Liver (tissue), 9 donors: ENCODE measurements around the gene INPP5B. TPM values are rescaled to one million over a fixed set of nuclear protein-coding genes. Genes with fewer than 3 reads are reported as not detected.
"Not testable (repeated sequence)": the region's sequence is repeated elsewhere in the genome, so short reads cannot be mapped to it uniquely, and the experiment has no call there.

Experiments
- DNase-seq: peaks from one replicate; pipeline ENCODE4 v3.0.0-alpha.2; 2017; ENCODE audit warnings: low spot score
- H3K27ac ChIP-seq, 2 donors: one replicate each; pipeline ENCODE4 v1.7.0; 2013; ENCODE audit warnings: inconsistent platforms in 2 of 2, low read length in 2 of 2, control low read depth in 1 of 2, low read depth in 1 of 2, mild to moderate bottlenecking in 1 of 2
- H3K27me3 ChIP-seq, 4 donors: one replicate each; pipeline versions ENCODE4 v1.6.1 to v1.7.0; 2013; ENCODE audit warnings: low read length in 3 of 4, inconsistent platforms in 1 of 4, mild to moderate bottlenecking in 1 of 4, moderate library complexity in 1 of 4; ENCODE audit not compliant: control insufficient read depth in 4 of 4, insufficient read depth in 4 of 4
- H3K36me3 ChIP-seq, 4 donors: one replicate each; pipeline versions ENCODE4 v1.6.1 to v1.7.0; 2013; ENCODE audit warnings: low read length in 3 of 4, mild to moderate bottlenecking in 3 of 4, low read depth in 1 of 4, moderate library complexity in 1 of 4; ENCODE audit not compliant: control insufficient read depth in 4 of 4, insufficient read depth in 3 of 4
- H3K4me1 ChIP-seq, 4 donors: one replicate each; pipeline versions ENCODE4 v1.6.1 to v1.7.0; 2013; ENCODE audit warnings: low read length in 3 of 4, mild to moderate bottlenecking in 3 of 4, moderate library complexity in 1 of 4; ENCODE audit not compliant: control insufficient read depth in 4 of 4, insufficient read depth in 4 of 4
- H3K4me3 ChIP-seq, 3 donors: one replicate each; pipeline versions ENCODE4 v1.6.1 to v1.7.0; 2013; ENCODE audit warnings: low read length in 3 of 3, control low read depth in 1 of 3, low read depth in 1 of 3, mild to moderate bottlenecking in 1 of 3
- H3K9ac ChIP-seq, 2 donors: one replicate each; pipeline ENCODE4 v1.7.0; 2013; ENCODE audit warnings: low read length in 2 of 2, mild to moderate bottlenecking in 2 of 2, moderate library complexity in 2 of 2, control low read depth in 1 of 2, low read depth in 1 of 2
- H3K9me3 ChIP-seq, 4 donors: one replicate each; pipeline versions ENCODE4 v1.6.1 to v1.7.0; 2013; ENCODE audit warnings: low read length in 3 of 4; ENCODE audit not compliant: control insufficient read depth in 4 of 4
- EGR1 ChIP-seq, 2 donors: IDR thresholded peaks; 2 replicates each; pipeline ENCODE4 v1.6.1; 2016 to 2018; ENCODE audit warnings: antibody characterized with exemption in 2 of 2, low read depth in 2 of 2
- FOXA1 ChIP-seq: IDR thresholded peaks from 2 replicates; pipeline ENCODE4 v1.6.1; 2016; ENCODE audit warnings: antibody characterized with exemption
- FOXA2 ChIP-seq: IDR thresholded peaks from 2 replicates; pipeline ENCODE4 v1.6.1; 2016; ENCODE audit warnings: antibody characterized with exemption
- GABPA ChIP-seq, 2 donors: IDR thresholded peaks in 1 of 2; conservative IDR thresholded peaks in 1 of 2; 2 replicates each; pipeline ENCODE4 v1.6.1; 2016; ENCODE audit warnings: antibody characterized with exemption in 2 of 2, mild to moderate bottlenecking in 1 of 2, moderate library complexity in 1 of 2
- HNF4A ChIP-seq, 2 donors: conservative IDR thresholded peaks; 2 replicates each; pipeline ENCODE4 v1.6.1; 2016; ENCODE audit warnings: antibody characterized with exemption in 2 of 2, mild to moderate bottlenecking in 2 of 2
- HNF4G ChIP-seq: IDR thresholded peaks from 2 replicates; pipeline ENCODE4 v1.6.1; 2016; ENCODE audit warnings: antibody characterized with exemption
- JUND ChIP-seq, 2 donors: IDR thresholded peaks; 2 replicates each; pipeline ENCODE4 v1.6.1; 2016; ENCODE audit warnings: antibody characterized with exemption in 2 of 2
- MAX ChIP-seq: IDR thresholded peaks from 2 replicates; pipeline ENCODE4 v1.6.1; 2016; ENCODE audit warnings: antibody characterized with exemption
- NR2F2 ChIP-seq: IDR thresholded peaks from 2 replicates; pipeline ENCODE4 v1.6.1; 2016; ENCODE audit warnings: antibody characterized with exemption
- RAD21 ChIP-seq, 2 donors: IDR thresholded peaks; 2 replicates each; pipeline ENCODE4 v1.6.1; 2016; ENCODE audit warnings: antibody characterized with exemption in 2 of 2, mild to moderate bottlenecking in 2 of 2
- RXRA ChIP-seq, 2 donors: IDR thresholded peaks; 2 replicates each; pipeline ENCODE4 v1.6.1; 2017 to 2018; ENCODE audit warnings: antibody characterized with exemption in 2 of 2, mild to moderate bottlenecking in 1 of 2
- SP1 ChIP-seq: IDR thresholded peaks from 2 replicates; pipeline ENCODE4 v1.6.1; 2018; ENCODE audit warnings: antibody characterized with exemption, mild to moderate bottlenecking
- TAF1 ChIP-seq: conservative IDR thresholded peaks from 2 replicates; pipeline ENCODE4 v1.6.1; 2016; ENCODE audit warnings: antibody characterized with exemption, mild to moderate bottlenecking
- YY1 ChIP-seq: IDR thresholded peaks from 2 replicates; pipeline ENCODE4 v1.6.1; 2016; ENCODE audit warnings: antibody characterized with exemption, mild to moderate bottlenecking
- ZBTB33 ChIP-seq: IDR thresholded peaks from 2 replicates; pipeline ENCODE4 v1.6.1; 2016; ENCODE audit warnings: antibody characterized with exemption
- WGBS: extraction: QIAGEN DNeasy Blood & Tissue Kit; methylation state at CpG from one replicate; pipeline ENCODE4 v1.1.7; 2013; 5-methylcytosine and 5-hydroxymethylcytosine counted together
- polyA plus RNA-seq, 2 donors: library from polyadenylated mRNA; stranded (reverse) in 1 of 2; unstranded in 1 of 2; fragments of 200-250 nt in 1 of 2; fragments of >200 nt in 1 of 2; fragmentation: Nextera tagmentation in 1 of 2; extraction: Ambion mirVana in 1 of 2; gene quantifications; one replicate each; pipeline versions ENCODE4 v1.2.1 to v1.2.3, GENCODE V29; 2013 to 2015
- total RNA-seq, 2 donors: library from RNA; depleted of rRNA; stranded (reverse); fragments of >200 nt; gene quantifications; one replicate each; pipeline ENCODE4 v1.2.3, GENCODE V29; 2014
- TF ChIP-seq, protein P1 (sequence below): fragments of 150-350 bp; IDR thresholded peaks from 2 replicates; pipeline ENCODE4 v1.5.1; 2017; ENCODE audit warnings: improper control_type of control experiment, low read depth, low read length; ENCODE audit not compliant: missing input control
- TF ChIP-seq, protein P2 (sequence below): IDR thresholded peaks from 2 replicates; pipeline ENCODE4 v1.6.1; 2016; ENCODE audit warnings: antibody characterized with exemption, mild to moderate bottlenecking
- TF ChIP-seq, protein P3 (sequence below): IDR thresholded peaks from 2 replicates; pipeline ENCODE4 v1.6.1; 2016; ENCODE audit warnings: antibody characterized with exemption
- donor health status: healthy.
- donor health status: healthy.
- donor health status: healthy.
- donor health status: healthy.
- donor health status: healthy.

Gene INPP5B
- total and polyA plus RNA-seq, 4 donors = 5.0 to 30.9 (median 13.6) TPM

DNA sequence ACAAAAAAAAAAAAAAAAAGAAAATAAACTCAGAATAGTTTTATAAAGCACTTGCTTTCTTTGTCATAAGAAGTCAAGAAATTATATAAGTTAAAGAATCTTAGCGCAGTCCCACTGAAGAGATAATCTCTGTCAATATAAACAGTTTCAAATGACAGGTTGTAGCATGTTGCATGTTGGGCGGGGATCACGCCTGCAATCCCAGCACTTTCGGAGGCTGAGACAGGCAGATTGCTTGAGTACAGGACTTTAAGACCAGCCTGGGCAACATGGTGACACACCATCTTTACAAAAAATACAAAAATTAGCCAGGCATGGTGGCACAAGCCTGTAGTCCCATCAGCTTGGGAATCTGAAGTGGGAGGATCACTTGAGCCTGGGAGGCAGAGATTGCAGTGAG lies 18.4 kb upstream of the INPP5B start:
- Histone ChIP-seq H3K36me3 (peaks cover 12 to 51% (median 35%) of the 10 kb centered on the region in 4 donors), H3K9me3 (no peaks in the 10 kb centered on the region)
- TF ChIP-seq JUND (IDR thresholded peaks at IDR 0.05) (no peak), RXRA (IDR thresholded peaks at IDR 0.05) (no peak), HNF4G (no peak), FOXA2 (no peak), SP1 (no peak)
- TF ChIP-seq, protein P1, sequence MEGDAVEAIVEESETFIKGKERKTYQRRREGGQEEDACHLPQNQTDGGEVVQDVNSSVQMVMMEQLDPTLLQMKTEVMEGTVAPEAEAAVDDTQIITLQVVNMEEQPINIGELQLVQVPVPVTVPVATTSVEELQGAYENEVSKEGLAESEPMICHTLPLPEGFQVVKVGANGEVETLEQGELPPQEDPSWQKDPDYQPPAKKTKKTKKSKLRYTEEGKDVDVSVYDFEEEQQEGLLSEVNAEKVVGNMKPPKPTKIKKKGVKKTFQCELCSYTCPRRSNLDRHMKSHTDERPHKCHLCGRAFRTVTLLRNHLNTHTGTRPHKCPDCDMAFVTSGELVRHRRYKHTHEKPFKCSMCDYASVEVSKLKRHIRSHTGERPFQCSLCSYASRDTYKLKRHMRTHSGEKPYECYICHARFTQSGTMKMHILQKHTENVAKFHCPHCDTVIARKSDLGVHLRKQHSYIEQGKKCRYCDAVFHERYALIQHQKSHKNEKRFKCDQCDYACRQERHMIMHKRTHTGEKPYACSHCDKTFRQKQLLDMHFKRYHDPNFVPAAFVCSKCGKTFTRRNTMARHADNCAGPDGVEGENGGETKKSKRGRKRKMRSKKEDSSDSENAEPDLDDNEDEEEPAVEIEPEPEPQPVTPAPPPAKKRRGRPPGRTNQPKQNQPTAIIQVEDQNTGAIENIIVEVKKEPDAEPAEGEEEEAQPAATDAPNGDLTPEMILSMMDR = no peak

GRCh38 chr1:37964106-37964505 lies 17.3 kb upstream of the INPP5B start:
- 90% methylated on average over 12 of the region's 12 CpGs for WGBS
- H3K27ac ChIP-seq, DNase-seq, H3K27me3 ChIP-seq, H3K9ac ChIP-seq, H3K4me1 ChIP-seq, H3K4me3 ChIP-seq, H3K9me3 ChIP-seq: not testable (repeated sequence)
- H3K36me3 ChIP-seq = peaks cover 12 to 53% (median 37%) of the 10 kb centered on the region in 4 donors

More for the DNA sequence above, 18.4 kb upstream of the INPP5B start:
- DNase-seq = no peak
- no peak overlapping the region for H3K9ac ChIP-seq
- no peaks in the 10 kb centered on the region for H3K4me1 ChIP-seq
- no peak overlapping the region for H3K4me3 ChIP-seq
- no peak overlapping the region for H3K27ac ChIP-seq
- H3K27me3 ChIP-seq = no peaks in the 10 kb centered on the region
- WGBS = 95% methylated on average over 4 of the region's 4 CpGs

DNA sequence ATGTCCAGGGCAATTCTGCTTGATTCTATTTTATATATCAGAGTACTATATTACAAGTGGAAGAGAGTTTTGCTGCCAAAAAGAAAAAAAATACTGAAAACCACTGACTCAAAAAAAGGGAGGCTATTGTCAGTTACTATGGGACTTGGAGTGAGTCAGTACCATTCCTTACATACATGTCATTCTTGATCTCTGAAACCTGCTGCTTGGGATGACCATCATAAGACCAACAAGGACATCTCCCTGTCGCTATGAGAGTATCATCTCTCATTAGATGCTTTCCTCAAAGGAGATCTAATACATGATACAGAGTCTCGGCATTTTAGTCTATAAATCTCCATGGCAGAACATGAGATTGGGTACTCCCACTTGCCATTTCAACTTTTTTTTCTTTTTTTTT lies 11.8 kb upstream of the INPP5B start:
- Histone ChIP-seq H3K4me3 (no peak overlapping the region), H3K27me3 (no peaks in the 10 kb centered on the region), H3K9ac (no peak overlapping the region), H3K27ac (no peak overlapping the region), H3K9me3 (no peaks in the 10 kb centered on the region), H3K36me3 (peaks cover 7 to 46% (median 30%) of the 10 kb centered on the region in 4 donors), H3K4me1 (no peaks in the 10 kb centered on the region)
- WGBS = 95% methylated on average over 2 of the region's 2 CpGs
- TF ChIP-seq TAF1 = no peak
- no peak for TF ChIP-seq NR2F2
- TF ChIP-seq, protein P1 = no peak
- TF ChIP-seq SP1 = no peak
- no peak for TF ChIP-seq JUND (IDR thresholded peaks at IDR 0.05)
- TF ChIP-seq MAX = no peak
- TF ChIP-seq RXRA (IDR thresholded peaks at IDR 0.05) = no peak
- no peak for TF ChIP-seq FOXA1
- TF ChIP-seq ZBTB33 = no peak
- TF ChIP-seq RAD21 (IDR thresholded peaks at IDR 0.05) = no peak
- no peak for TF ChIP-seq HNF4G
- TF ChIP-seq YY1 = no peak
- no peak for TF ChIP-seq GABPA (IDR thresholded peaks at IDR 0.05 in 1 of 2, conservative IDR thresholded peaks at IDR 0.05 in 1 of 2)
- TF ChIP-seq, protein P2, sequence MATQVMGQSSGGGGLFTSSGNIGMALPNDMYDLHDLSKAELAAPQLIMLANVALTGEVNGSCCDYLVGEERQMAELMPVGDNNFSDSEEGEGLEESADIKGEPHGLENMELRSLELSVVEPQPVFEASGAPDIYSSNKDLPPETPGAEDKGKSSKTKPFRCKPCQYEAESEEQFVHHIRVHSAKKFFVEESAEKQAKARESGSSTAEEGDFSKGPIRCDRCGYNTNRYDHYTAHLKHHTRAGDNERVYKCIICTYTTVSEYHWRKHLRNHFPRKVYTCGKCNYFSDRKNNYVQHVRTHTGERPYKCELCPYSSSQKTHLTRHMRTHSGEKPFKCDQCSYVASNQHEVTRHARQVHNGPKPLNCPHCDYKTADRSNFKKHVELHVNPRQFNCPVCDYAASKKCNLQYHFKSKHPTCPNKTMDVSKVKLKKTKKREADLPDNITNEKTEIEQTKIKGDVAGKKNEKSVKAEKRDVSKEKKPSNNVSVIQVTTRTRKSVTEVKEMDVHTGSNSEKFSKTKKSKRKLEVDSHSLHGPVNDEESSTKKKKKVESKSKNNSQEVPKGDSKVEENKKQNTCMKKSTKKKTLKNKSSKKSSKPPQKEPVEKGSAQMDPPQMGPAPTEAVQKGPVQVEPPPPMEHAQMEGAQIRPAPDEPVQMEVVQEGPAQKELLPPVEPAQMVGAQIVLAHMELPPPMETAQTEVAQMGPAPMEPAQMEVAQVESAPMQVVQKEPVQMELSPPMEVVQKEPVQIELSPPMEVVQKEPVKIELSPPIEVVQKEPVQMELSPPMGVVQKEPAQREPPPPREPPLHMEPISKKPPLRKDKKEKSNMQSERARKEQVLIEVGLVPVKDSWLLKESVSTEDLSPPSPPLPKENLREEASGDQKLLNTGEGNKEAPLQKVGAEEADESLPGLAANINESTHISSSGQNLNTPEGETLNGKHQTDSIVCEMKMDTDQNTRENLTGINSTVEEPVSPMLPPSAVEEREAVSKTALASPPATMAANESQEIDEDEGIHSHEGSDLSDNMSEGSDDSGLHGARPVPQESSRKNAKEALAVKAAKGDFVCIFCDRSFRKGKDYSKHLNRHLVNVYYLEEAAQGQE = no peak
- no peak for TF ChIP-seq FOXA2
- TF ChIP-seq, protein P3, sequence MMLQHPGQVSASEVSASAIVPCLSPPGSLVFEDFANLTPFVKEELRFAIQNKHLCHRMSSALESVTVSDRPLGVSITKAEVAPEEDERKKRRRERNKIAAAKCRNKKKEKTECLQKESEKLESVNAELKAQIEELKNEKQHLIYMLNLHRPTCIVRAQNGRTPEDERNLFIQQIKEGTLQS = no peak
- no peak for TF ChIP-seq HNF4A (conservative IDR thresholded peaks at IDR 0.05)
- TF ChIP-seq EGR1 (IDR thresholded peaks at IDR 0.05; ENCODE audit: low read depth in 2 of 2) = no peak
- no peak for DNase-seq
